Measurements from ENCODE around the gene ITGAL. TPM values are rescaled to one million over a fixed set of nuclear protein-coding genes. Genes with fewer than 3 reads are reported as not detected.

The ITGAL gene
- total and polyA plus RNA-seq, 2 of the 8 experiments (the other 6 are each of a cell fraction or from before 2014, with no cell fraction given) = not detected

DNA sequence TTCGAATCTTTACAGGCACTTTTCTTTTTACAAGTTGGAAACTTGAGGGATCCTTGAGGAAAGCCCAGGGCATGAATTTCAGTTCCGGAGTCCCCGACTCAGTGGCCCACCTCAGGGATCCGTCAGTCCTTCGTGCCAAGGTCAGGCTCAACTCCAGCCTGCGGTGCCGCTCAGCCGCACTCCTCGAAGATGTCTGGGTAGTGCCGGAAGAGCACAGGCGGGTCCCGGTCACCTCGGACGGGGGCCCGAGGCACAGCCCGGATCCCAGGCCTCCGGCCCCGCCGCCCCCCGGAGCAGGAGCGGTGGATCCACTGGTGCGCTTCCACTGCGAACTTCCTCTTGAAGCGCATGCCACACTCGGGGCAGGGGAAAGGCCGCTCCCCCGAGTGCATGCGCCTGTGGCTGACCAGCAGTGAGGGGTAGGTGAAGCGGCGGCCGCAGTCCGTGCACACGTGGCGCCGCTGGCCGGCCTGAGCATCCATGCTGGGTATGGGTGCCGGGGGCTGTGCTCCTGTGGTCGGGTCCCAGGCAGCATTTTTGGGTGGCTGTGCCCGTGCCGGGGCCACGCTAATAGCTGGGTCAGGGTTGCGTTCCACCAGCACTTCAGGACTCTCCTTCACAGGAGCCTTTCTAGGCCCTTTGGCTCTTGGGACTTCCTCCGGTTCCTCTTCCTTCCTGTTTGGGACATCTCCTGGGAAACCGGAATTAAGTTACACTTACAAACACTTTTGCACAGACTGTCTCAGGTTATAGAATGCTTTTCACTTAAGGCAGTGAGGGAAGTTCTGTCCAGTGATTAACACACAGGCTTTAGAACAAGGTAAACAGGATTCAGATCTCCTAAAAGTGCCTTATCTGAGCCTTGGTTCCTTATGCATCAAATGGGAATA lies 97.4 kb downstream of the ITGAL start (continued):
- TF ChIP-seq JUN (IDR thresholded peaks at IDR 0.05; ENCODE audit: low read depth, low read length) = no peak
- TF ChIP-seq KDM1A (IDR thresholded peaks at IDR 0.05; ENCODE audit: borderline replicate concordance, low read length) = no peak
- no peak for TF ChIP-seq SIRT6 (IDR thresholded peaks at IDR 0.05; ENCODE audit: low read length)
- TF ChIP-seq BCL11A (IDR thresholded peaks at IDR 0.05; ENCODE audit: low read depth in 2 of 2, low read length in 2 of 2) = no peak
- no peak for TF ChIP-seq TBP (IDR thresholded peaks at IDR 0.05; ENCODE audit: low read depth, low read length)
- TF ChIP-seq RBBP5 (IDR thresholded peaks at IDR 0.05; ENCODE audit: borderline replicate concordance, low read depth, low read length) = no peak
